IMR-90 (cell line): Measurements from ENCODE around the gene HMGN2. TPM values are rescaled to one million over a fixed set of nuclear protein-coding genes. Genes with fewer than 3 reads are reported as not detected.

ENCODE experiments used
- ATAC-seq: fragments of 200-7000 bp; cut with Tn5 transposase; 2 replicates; pipeline ENCODE4 v1.9.1; 2020; ENCODE audit warnings: low read depth, mild to moderate bottlenecking, moderate library complexity
- BruUV-seq: library from RNA; stranded (reverse); fragments of 400-500 nt; replicated peaks from 2 replicates; lab custom pipeline; 2021; lab: Mats Ljungman, UMichigan
- CTCF ChIA-PET: fragments of 300-600 bp; formaldehyde crosslinking; extraction: SDS; loops from one replicate; lab custom pipeline; 2021; ENCODE audit warnings: antibody characterized with exemption; lab: Yijun Ruan, JAX
- POLR2A ChIA-PET: fragments of 300-600 bp; sonication (Branson Sonifier 250); formaldehyde crosslinking; loops from one replicate; lab custom pipeline; 2022; ENCODE audit warnings: antibody characterized with exemption; ENCODE audit not compliant: unreplicated experiment; lab: Charles Lee
- DNase-seq: peaks from one replicate; pipeline ENCODE4 v3.0.0; 2013
- H2AFZ ChIP-seq: replicated peaks from 2 replicates; pipeline ENCODE3; 2013; ENCODE audit warnings: low read length, mild to moderate bottlenecking; ENCODE audit not compliant: poor library complexity
- H2AK5ac ChIP-seq: 2 replicates; pipeline ENCODE4 v1.6.1; 2013; ENCODE audit warnings: low read depth, low read length, inconsistent platforms
- H2AK9ac ChIP-seq: replicated peaks from 2 replicates; pipeline ENCODE3; 2013; ENCODE audit warnings: mild to moderate bottlenecking, low read depth, low read length, moderate library complexity; ENCODE audit not compliant: poor library complexity
- H2BK120ac ChIP-seq: 2 replicates; pipeline ENCODE4 v1.6.1; 2013; ENCODE audit warnings: low read depth, low read length, inconsistent platforms
- H2BK15ac ChIP-seq: 3 replicates; pipeline ENCODE4 v1.6.1; 2013; ENCODE audit warnings: low read depth, low read length, inconsistent platforms
- H2BK20ac ChIP-seq: 2 replicates; pipeline ENCODE4 v1.6.1; 2013; ENCODE audit warnings: low read depth, mild to moderate bottlenecking, inconsistent platforms, low read length, moderate library complexity
- H2BK5ac ChIP-seq: 2 replicates; pipeline ENCODE4 v1.6.1; 2013; ENCODE audit warnings: mild to moderate bottlenecking, low read depth, low read length, inconsistent platforms; ENCODE audit not compliant: poor library complexity, severe bottlenecking
- H3K14ac ChIP-seq: replicated peaks from 2 replicates; pipeline ENCODE4 v1.6.1; 2013; ENCODE audit warnings: low read depth, low read length, inconsistent platforms
- H3K18ac ChIP-seq: 2 replicates; pipeline ENCODE4 v1.6.1; 2013; ENCODE audit warnings: low read depth, low read length, control low read depth
- H3K23ac ChIP-seq: 2 replicates; pipeline ENCODE4 v1.6.1; 2013; ENCODE audit warnings: low read depth, low read length, inconsistent platforms
- H3K27ac ChIP-seq: 2 replicates; pipeline ENCODE4 v1.5.1; 2013; ENCODE audit warnings: mild to moderate bottlenecking, control low read depth, low read length; ENCODE audit not compliant: insufficient read depth
- H3K27me3 ChIP-seq: 2 replicates; pipeline ENCODE4 v1.6.1; 2013; ENCODE audit warnings: low read length; ENCODE audit not compliant: control insufficient read depth, insufficient read depth
- H3K36me3 ChIP-seq: 2 replicates; pipeline ENCODE4 v1.6.1; 2013; ENCODE audit warnings: low read length, mixed read lengths; ENCODE audit not compliant: control insufficient read depth, insufficient read depth
- H3K4ac ChIP-seq: 2 replicates; pipeline ENCODE4 v1.6.1; 2013; ENCODE audit warnings: low read depth, low read length, inconsistent platforms
- H3K4me1 ChIP-seq: 2 replicates; pipeline ENCODE4 v1.6.1; 2013; ENCODE audit warnings: low read length, mixed read lengths; ENCODE audit not compliant: control insufficient read depth, insufficient read depth
- H3K4me2 ChIP-seq: 2 replicates; pipeline ENCODE4 v1.6.1; 2013; ENCODE audit warnings: low read depth, mild to moderate bottlenecking, control low read depth, low read length, moderate library complexity
- H3K4me3 ChIP-seq: 2 replicates; pipeline ENCODE4 v1.5.1; 2013; ENCODE audit warnings: low read depth, mild to moderate bottlenecking, control low read depth, low read length, moderate library complexity; ENCODE audit not compliant: insufficient read depth
- H3K56ac ChIP-seq: 2 replicates; pipeline ENCODE4 v1.6.1; 2013; ENCODE audit warnings: low read length, inconsistent platforms; ENCODE audit not compliant: insufficient read depth; ENCODE audit errors: extremely low read depth
- H3K79me1 ChIP-seq, 2 experiments: 2 replicates each; pipeline ENCODE4 v1.6.1; 2013; ENCODE audit warnings: low read length in 2 of 2, inconsistent platforms in 1 of 2, low read depth in 1 of 2
- H3K9ac ChIP-seq: 2 replicates; pipeline ENCODE4 v1.6.1; 2013; ENCODE audit warnings: low read depth, low read length, control low read depth
- H3K9me1 ChIP-seq: 2 replicates; pipeline ENCODE4 v1.6.1; 2013; ENCODE audit warnings: low read length, inconsistent platforms; ENCODE audit not compliant: insufficient read depth
- H3K9me3 ChIP-seq: 2 replicates; pipeline ENCODE4 v1.6.1; 2013; ENCODE audit warnings: low read length; ENCODE audit not compliant: control insufficient read depth, insufficient read depth
- H4K20me1 ChIP-seq: 2 replicates; pipeline ENCODE4 v1.6.1; 2013; ENCODE audit warnings: low read length, inconsistent platforms; ENCODE audit not compliant: insufficient read depth
- H4K5ac ChIP-seq: 2 replicates; pipeline ENCODE4 v1.6.1; 2013; ENCODE audit warnings: mild to moderate bottlenecking, low read depth, low read length, control low read depth
- H4K8ac ChIP-seq, 2 experiments: 2 replicates each; pipeline ENCODE4 v1.6.1; 2013; ENCODE audit warnings: low read depth in 2 of 2, low read length in 2 of 2, control low read depth in 1 of 2, inconsistent platforms in 1 of 2
- H4K91ac ChIP-seq: 2 replicates; pipeline ENCODE4 v1.6.1; 2013; ENCODE audit warnings: low read depth, low read length, inconsistent platforms; ENCODE audit not compliant: insufficient read depth
- MXI1 ChIP-seq: IDR thresholded peaks from 2 replicates; pipeline ENCODE4 v1.6.1; 2012; ENCODE audit warnings: low read depth, mild to moderate bottlenecking, low read length, moderate library complexity, borderline replicate concordance
- NFE2L2 ChIP-seq: fragments of 150-350 bp; IDR thresholded peaks from 2 replicates; pipeline ENCODE4 v1.6.1; 2016; ENCODE audit warnings: low read depth, mild to moderate bottlenecking, low read length
- RFX5 ChIP-seq: IDR thresholded peaks from 2 replicates; pipeline ENCODE4 v1.8.0; 2012; ENCODE audit warnings: low read depth, mild to moderate bottlenecking, low read length, moderate library complexity
- WGBS, 2 experiments: methylation state at CpG; one replicate each; pipeline versions ENCODE4 v1.1.5 to v1.1.7; 2013; ENCODE audit warnings: missing lambda C conversion rate in 2 of 2; ENCODE audit not compliant: insufficient read length in 1 of 2; ENCODE audit errors: extremely low coverage in 2 of 2; 5-methylcytosine and 5-hydroxymethylcytosine counted together
- dilution Hi-C: fragments of 300-500 bp; cut with HindIII; formaldehyde crosslinking; loops from one replicate; pipeline ENCODE4 v1.14.3; 2018; ENCODE audit warnings: low sequenced_read_pairs; ENCODE audit not compliant: unreplicated experiment
- in situ Hi-C: fragments of 300-500 bp; cut with MboI; formaldehyde crosslinking; loops from 3 replicates; pipeline ENCODE4 v1.14.3; 2019; ENCODE audit warnings: low sequenced_read_pairs, inconsistent platforms, mixed read lengths
- intact Hi-C: fragments of 100-400 bp; cut with micrococcal nuclease; formaldehyde crosslinking; loops from 2 replicates; pipeline ENCODE4 v1.10.0; 2022
- polyA plus RNA-seq, 3 experiments: library from polyadenylated mRNA; depleted of rRNA; stranded (reverse); fragments of >200 nt; gene quantifications; 2 replicates each; pipeline ENCODE4 v1.2.3, GENCODE V29; 2012; ENCODE audit warnings: low replicate concordance in 1 of 3
- total RNA-seq: library from RNA; depleted of rRNA; stranded (reverse); fragments of >200 nt; gene quantifications from 2 replicates; pipeline ENCODE4 v1.2.3, GENCODE V29; 2012

Gene HMGN2
- total and polyA plus RNA-seq, 2 of the 4 experiments (the other 2 are of a cell fraction): 367 to 505 TPM

- Histone ChIP-seq H4K20me1 (peaks cover 4% of the 10 kb centered on the region; the same call in 1 of the 2 replicates), H3K4me2 (no peak overlapping the region), H3K18ac (no peak overlapping the region), H3K27ac (no peak overlapping the region), H4K5ac (no peak overlapping the region), H3K23ac (no peak overlapping the region), H3K4ac (no peak overlapping the region), H3K79me1 (no peaks in the 10 kb centered on the region), H2AK5ac (no peak overlapping the region), H3K14ac (no peak overlapping the region), H2BK15ac (no peak overlapping the region), H2AK9ac (no peak overlapping the region), H2BK120ac (no peak overlapping the region), H4K8ac (no peak overlapping the region), H2BK20ac (no peak overlapping the region), H2BK5ac (no peak overlapping the region), H3K9me3 (no peaks in the 10 kb centered on the region), H3K36me3 (no peaks in the 10 kb centered on the region), H3K9ac (no peak overlapping the region), H3K56ac (no peak overlapping the region), H3K9me1 (no peaks in the 10 kb centered on the region), H3K4me1 (peaks cover 2% of the 10 kb centered on the region; the same call in 1 of the 2 replicates), H3K4me3 (no peak overlapping the region), H3K27me3 (peaks cover 5% of the 10 kb centered on the region; the same call in 1 of the 2 replicates), H2AFZ (no peak overlapping the region), H4K91ac (no peak overlapping the region)
- BruUV-seq: no TSS peak
- no peak for TF ChIP-seq NFE2L2
- no peak for TF ChIP-seq MXI1
- no peak for TF ChIP-seq RFX5
- dilution Hi-C loops (no loop called here), in situ Hi-C loops (no loop called here), intact Hi-C loops (no loop called here)
- WGBS, 2 experiments: no CpG with 5 or more reads among the region's 3 CpGs
- no peak for DNase-seq
- ATAC-seq: no peak
- POLR2A ChIA-PET: no interaction called here
- CTCF ChIA-PET: no interaction called here
Observed at GRCh38 chr1:26493938-26494337, 21.7 kb downstream of the HMGN2 start.
